ENCODE measurements around the gene LAMB1.
"Not testable (repeated sequence)": the region's sequence is repeated elsewhere in the genome, so short reads cannot be mapped to it uniquely, and the experiment has no call there.

LAMB1 gene

GRCh38 chr7:107924841-107925504 is 78.0 kb downstream of the LAMB1 start:
- Histone ChIP-seq H3K27me3 (no peaks in the 10 kb centered on the region), H3K4me1 (no peaks in the 10 kb centered on the region), H3K9me3 (0 out of 2 replicates have a peak, but pooled peaks cover 3% of the 10 kb centered on the region), H3K36me3 (peaks cover 100% of the 10 kb centered on the region), H3K4me3 (ENCODE audit: low read depth, low read length) (no peak overlapping the region)
- TF ChIP-seq CTCF (IDR thresholded peaks at IDR 0.05; ENCODE audit: low read depth, low read length): no peak
- no peak for DNase-seq

- H3K4me1 ChIP-seq: no peaks in the 10 kb centered on the region
- TF ChIP-seq CTCF (IDR thresholded peaks at IDR 0.05; ENCODE audit: low read depth, low read length): no peak
- H3K9me3 ChIP-seq: 0 out of 2 replicates have a peak, but pooled peaks cover 3% of the 10 kb centered on the region
- DNase-seq: no peak
- H3K27me3 ChIP-seq: no peaks in the 10 kb centered on the region
- peaks cover 100% of the 10 kb centered on the region for H3K36me3 ChIP-seq
- no peak overlapping the region for H3K4me3 ChIP-seq (ENCODE audit: low read depth, low read length)
These were observed 80.1 kb downstream of the LAMB1 start for GRCh38 chr7:107922886-107923285.

DNA sequence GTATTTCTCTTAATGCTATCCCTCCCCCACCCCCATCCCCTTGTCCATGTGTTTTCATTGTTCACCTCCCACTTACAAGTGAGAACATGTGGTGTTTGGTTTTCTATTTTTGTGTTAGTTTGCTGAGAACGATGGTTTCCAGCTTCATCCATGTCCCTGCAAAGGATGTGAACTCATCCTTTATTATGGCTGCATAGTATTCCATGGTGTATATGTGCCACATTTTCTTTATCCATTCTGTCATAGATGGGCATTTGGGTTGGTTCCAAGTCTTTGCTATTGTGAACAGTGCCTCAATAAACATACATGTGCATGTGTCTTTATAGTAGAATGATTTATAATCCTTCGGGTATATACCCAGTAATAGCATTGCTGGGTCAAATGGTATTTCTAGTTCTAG is 81.1 kb downstream of the LAMB1 start:
- DNase-seq; H3K27me3 ChIP-seq; H3K9me3 ChIP-seq; H3K4me1 ChIP-seq; H3K4me3 ChIP-seq (ENCODE audit: low read depth, low read length): not testable (repeated sequence)
- peaks cover 100% of the 10 kb centered on the region for H3K36me3 ChIP-seq

GRCh38 chr7:107920048-107920772 is 82.8 kb downstream of the LAMB1 start:
- peaks cover 99% of the 10 kb centered on the region for H3K36me3 ChIP-seq
- H3K9me3 ChIP-seq: 0 out of 2 replicates have a peak, but pooled peaks cover 3% of the 10 kb centered on the region
- TF ChIP-seq CTCF (IDR thresholded peaks at IDR 0.05; ENCODE audit: low read depth, low read length): no peak
- H3K4me1 ChIP-seq: no peaks in the 10 kb centered on the region
- H3K4me3 ChIP-seq (ENCODE audit: low read depth, low read length): no peak overlapping the region
- no peaks in the 10 kb centered on the region for H3K27me3 ChIP-seq
- DNase-seq: no peak

DNA sequence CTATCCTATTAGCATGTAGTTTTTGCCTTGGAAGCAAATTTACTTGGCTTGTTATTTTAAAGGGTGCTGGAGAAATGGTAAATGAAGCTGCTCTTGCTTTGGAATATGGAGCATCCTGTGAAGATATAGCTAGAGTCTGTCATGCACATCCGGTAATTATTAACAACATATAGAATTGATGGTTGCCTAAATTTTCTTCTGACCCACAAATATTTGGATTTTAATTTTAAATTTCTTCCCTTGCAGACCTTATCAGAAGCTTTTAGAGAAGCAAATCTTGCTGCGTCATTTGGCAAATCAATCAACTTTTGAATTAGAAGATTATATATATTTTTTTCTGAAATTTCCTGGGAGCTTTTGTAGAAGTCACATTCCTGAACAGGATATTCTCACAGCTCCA is 84.0 kb downstream of the LAMB1 start:
- Histone ChIP-seq H3K27me3 (no peaks in the 10 kb centered on the region), H3K4me3 (ENCODE audit: low read depth, low read length) (no peak overlapping the region), H3K4me1 (no peaks in the 10 kb centered on the region), H3K36me3 (peaks cover 98% of the 10 kb centered on the region), H3K9me3 (0 out of 2 replicates have a peak, but pooled peaks cover 3% of the 10 kb centered on the region)
- DNase-seq: no peak
- no peak for TF ChIP-seq CTCF (IDR thresholded peaks at IDR 0.05; ENCODE audit: low read depth, low read length)

- Histone ChIP-seq H3K4me1 (no peaks in the 10 kb centered on the region), H3K4me3 (ENCODE audit: low read depth, low read length) (no peak overlapping the region), H3K36me3 (peaks cover 89% of the 10 kb centered on the region), H3K27me3 (no peaks in the 10 kb centered on the region), H3K9me3 (0 out of 2 replicates have a peak, but pooled peaks cover 3% of the 10 kb centered on the region)
- no peak for DNase-seq
- no peak for TF ChIP-seq CTCF (IDR thresholded peaks at IDR 0.05; ENCODE audit: low read depth, low read length)
These were observed 85.0 kb downstream of the LAMB1 start for GRCh38 chr7:107917763-107918651.

All from BE2C (cell line).